HG02571 (cell line): ENCODE data around the gene ZNF283.
"Not testable (repeated sequence)": the region's sequence is repeated elsewhere in the genome, so short reads cannot be mapped to it uniquely, and the experiment has no call there.

Source experiments
- ATAC-seq: cut with Tn5 transposase; IDR thresholded peaks from one replicate; pipeline ENCODE4 v1.9.1; 2021; ENCODE audit warnings: mild to moderate bottlenecking, moderate library complexity; ENCODE audit not compliant: unreplicated experiment

The ZNF283 gene

GRCh38 chr19:43842007-43842406 is 14.9 kb downstream of the ZNF283 start:
- ATAC-seq: no peak

- ATAC-seq: no peak
These were observed 20.1 kb downstream of the ZNF283 start for GRCh38 chr19:43847246-43847645.

DNA sequence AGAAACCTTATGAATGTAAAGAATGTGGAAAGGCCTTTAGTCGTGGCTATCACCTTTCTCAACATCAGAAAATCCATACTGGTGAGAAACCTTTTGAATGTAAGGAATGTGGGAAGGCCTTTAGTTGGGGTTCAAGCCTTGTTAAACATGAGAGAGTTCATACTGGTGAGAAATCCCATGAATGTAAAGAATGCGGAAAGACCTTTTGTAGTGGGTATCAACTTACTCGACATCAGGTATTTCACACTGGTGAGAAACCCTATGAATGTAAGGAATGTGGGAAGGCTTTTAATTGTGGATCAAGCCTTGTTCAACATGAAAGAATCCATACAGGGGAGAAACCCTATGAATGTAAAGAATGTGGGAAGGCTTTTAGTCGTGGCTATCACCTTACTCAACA is 20.8 kb downstream of the ZNF283 start:
- no peak for ATAC-seq

DNA sequence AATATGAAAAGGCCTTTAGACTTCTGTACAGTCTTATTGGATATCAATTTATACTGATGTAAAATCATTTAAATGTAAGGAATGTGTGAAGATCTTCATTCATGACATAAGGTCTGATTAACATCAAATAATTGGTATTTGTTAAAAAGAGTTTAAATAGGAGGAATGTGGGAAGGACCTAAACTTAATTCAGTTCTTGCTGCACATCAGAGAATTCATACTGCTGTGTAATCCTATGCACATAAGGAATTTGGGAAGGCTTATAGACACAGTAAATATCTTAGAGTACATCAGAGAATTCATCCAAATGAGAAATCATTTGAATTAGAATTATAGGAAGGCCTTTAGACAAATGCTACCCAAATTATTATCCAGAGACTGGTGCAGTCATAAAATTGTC is 21.7 kb downstream of the ZNF283 start:
- no peak for ATAC-seq

DNA sequence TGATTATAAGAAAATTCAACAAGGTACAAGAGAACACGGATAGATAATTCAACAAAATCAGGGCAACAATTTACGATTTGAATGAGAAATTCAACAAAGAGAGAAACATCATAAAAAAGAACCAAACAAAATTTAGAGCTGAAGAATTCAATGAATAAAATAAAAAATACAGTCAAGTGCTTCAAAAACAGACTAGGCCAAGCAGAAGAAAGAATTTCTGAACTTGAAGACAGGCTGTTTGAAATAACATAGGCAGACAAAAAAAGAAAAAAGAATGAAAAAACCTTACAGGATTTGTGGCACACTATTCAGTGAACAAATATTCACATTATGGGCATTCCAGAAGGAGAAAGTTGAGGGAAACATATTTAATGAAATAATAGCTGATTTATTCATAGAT is 31.1 kb downstream of the ZNF283 start:
- ATAC-seq: no peak

GRCh38 chr19:43866923-43867322 is 39.8 kb downstream of the ZNF283 start:
- not testable (repeated sequence) for ATAC-seq

GRCh38 chr19:43872547-43873336 is 45.6 kb downstream of the ZNF283 start:
- no peak for ATAC-seq

DNA sequence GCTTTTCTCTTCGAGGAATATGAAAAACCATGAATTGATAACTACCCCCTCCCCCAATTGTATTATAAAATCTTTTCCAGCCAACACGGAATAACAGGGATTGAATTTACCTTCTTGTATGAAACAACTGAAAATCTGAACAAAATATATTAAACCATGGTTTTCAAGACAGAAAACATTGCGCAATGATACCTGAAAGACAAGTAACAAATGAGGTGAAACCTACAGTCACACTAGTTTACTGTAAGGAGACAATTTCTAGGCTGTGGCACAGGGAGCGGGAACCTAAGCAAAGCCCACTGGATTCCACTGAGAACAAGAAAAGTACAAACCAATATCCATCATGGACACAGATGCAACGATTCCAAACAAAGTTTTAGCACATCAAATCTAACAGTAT is 53.4 kb downstream of the ZNF283 start:
- no peak for ATAC-seq

DNA sequence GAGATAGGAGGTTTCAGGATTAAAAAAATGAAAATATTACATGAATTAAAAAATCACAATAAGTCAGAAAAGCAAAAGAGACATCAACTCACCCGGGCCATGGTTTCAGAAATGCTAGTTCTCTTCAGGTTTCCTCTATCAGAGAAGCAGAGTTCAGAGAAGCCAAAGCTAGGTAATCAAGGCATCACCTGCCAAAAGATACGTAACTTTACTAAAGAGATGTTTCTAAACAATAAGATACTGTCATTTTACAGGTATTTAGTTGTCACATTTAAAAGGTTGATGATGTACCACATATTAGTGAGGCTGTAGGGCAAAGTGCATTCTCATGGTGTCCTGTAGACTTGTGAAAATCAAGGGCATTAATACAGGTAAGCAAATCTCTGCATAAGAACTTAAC is 56.7 kb downstream of the ZNF283 start, which contains the start of gene ZNF404:
ZNF404 (minus strand) TSS at position 101 of the 400 bp plus-strand sequence.
- no peak for ATAC-seq

DNA sequence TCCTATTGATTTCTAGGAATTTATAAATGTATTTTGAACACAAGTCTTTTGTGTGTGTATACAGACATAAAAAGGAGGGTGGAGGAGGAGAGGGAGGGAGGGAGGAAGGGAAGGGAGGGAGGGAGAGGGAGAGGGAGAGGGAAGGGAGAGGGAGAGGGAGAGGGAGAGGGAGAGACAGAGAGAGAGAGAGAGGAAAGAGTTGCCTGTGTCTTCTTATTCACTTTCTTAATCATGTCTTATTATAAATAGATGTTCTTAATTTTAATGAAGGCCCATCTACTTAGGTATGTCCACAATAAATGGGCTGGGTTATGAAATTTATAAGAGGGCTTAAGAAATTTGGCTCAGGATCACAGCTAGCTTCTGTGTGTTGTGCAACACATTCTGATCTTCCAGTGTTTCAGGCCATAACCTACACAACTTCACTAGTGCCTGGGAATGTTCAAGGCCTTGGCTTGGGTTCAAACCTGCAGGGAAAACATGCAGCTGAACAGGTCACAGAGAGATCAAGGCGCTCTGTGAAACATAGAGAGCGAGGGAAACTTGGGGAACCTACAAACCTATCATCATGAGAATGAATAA is 68.7 kb downstream of the ZNF283 start:
- no peak for ATAC-seq
